Renal cortical epithelial cell (primary cell): ENCODE measurements around the gene GRK1. TPM values are rescaled to one million over a fixed set of nuclear protein-coding genes. Genes with fewer than 3 reads are reported as not detected.
A peak's percentile ranks its signal among the peaks of the same experiment; 100 is the strongest.

Source experiments
- DNase-seq: peaks from one replicate; pipeline ENCODE4 v3.0.0-alpha.2; 2011; ENCODE audit warnings: low read depth
- total RNA-seq: library from RNA; depleted of rRNA; stranded (reverse); fragments of >200 nt; gene quantifications from 2 replicates; pipeline ENCODE4 v1.2.3, GENCODE V29; 2014

The GRK1 gene
- total RNA-seq, 1 donor from 2014 or later: not detected

- no peak for DNase-seq
Measured at GRCh38 chr13:113775451-113776145, 108.6 kb downstream of the GRK1 start.

DNA sequence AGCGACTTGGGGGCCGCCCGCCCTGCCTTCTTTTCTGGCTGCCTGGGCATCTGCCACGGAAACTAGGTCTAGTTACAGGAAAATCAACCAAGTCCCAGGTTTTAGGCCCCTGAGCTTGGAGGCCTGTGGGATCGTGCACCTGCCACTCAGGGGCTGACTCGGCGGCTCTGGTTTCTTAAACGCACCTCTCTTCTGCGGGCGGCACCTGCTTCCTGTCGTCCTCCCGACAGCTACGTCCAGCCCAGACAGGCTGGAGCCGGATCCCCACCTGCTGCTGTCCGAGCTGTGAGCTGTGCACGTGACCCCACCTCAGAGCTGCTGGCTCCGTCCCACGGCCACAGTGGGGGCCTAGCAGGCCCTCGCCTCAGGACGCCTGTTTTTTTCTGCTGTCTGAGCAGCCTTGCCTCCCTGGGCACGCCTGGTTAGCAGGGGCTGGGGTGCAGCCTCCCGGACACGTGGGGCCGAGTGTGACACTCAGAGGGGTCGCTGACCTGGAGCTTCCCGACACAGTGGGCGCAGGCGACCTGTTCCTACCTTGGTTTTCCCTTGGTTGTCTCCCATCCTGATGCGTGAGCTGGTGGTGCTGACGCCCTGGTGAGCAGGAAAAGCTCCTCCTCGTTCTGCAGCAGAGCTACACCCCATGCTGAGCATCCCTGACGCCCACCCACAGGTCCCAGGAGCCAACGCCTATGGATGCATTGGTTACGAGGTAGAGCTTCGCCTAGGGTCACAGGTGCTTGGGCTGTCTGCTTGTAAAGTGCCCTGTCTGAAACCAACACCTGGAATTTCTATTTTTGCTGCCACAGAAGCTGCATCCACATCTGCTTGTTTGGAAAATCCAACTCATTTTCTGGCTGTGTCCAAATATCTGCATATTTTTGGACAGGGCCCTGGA lies 109.5 kb downstream of the GRK1 start:
- no peak for DNase-seq

DNA sequence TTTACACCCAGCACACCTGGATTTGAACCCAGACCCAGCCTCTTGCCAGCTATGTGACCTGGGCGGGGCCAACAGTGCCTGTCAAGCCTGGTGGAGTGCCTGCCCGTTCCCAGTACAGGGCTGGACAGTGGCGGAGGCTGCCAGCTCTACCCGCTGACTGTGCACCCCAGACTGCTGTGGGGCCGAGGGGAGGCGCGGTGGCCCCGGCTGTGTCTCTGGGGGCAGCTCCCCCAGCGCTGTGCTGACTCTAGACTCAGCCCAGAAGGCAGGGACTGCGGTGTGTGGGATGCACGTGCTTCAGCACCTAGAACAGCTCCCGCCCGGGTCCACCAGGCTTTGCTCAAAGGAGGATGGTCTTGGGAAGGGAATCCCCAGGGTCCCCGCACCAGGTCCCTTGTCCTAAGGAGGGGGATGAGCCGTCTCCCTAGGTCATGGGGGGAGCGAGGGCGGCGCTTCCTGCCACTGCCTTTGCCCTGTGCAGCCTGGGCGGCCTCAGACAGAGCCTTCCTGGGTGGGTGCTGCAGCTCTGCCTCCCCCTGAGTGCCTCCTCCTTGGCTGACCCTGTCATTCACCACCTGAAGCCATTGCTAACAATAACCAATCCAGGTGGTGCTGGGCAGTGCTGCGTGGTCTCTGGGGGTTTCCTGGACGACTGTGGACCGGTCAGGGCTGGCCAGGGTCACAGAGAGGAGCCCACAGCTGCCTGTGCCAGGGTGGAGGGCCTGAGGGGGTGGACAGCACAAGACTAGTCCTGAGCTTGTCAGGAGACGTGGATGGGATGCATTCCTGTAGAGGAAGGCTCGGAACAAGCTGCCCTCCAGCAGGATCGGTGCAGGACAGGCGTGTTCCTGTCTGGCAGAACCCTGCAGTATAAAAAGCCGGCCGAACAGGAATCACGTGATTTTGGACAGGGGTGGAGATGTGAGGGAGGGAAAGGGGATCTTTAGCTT lies 110.6 kb downstream of the GRK1 start:
- DNase-seq: no peak

GRCh38 chr13:113781571-113781970 lies 114.6 kb downstream of the GRK1 start:
- DNase-seq: no peak

DNA sequence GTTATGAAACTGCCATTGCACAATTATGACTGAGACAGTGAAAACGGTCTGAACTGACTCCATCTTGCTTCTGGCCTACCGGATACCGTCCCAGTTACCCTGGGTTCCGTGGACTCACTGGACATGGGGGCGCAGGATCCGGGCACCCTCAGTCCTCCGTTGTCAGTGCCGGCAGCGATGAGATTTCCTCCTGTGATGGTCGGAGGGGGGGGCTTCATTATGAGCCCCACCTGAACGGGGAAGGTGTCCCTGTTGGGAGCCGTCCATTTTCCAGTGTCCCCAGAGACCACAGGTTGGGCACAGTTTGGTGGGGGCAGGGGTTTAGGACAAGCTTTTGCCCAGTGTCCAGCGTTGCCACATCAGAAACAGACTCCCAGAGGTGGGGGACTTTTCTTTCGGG lies 115.5 kb downstream of the GRK1 start:
- DNase-seq: no peak

DNA sequence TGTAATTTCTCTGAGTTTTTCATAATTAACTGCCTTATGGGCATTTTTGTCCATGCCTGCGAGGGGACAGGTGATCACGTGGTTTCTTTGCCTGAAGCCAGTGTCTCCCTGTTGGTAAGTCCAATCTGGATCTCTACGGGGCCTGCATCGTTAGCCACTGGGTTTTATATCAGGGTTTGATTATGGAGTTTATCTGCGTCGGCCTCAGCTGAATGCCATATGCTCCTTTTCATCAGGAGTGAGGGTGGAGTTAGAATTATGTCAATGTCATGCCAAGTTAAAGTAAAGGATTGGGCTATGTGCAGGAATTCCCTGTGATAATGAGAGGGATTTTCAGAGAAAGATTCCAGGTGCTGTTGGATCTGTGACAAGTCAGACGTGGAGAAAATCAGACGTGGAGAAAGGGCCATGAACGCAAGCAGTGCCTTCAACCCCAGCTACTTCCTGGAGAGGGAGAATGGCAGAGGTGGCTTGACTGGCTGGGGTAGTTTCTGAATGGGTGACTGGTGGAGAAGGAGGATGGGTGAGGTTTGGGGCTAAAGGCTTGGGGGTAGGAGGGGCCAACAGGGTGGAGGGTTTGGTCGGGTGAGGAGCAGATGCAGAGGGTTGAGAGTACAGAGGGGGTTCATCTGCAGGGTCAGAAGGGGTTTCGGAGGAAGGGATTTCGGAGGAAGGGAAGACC lies 116.3 kb downstream of the GRK1 start:
- no peak for DNase-seq

DNA sequence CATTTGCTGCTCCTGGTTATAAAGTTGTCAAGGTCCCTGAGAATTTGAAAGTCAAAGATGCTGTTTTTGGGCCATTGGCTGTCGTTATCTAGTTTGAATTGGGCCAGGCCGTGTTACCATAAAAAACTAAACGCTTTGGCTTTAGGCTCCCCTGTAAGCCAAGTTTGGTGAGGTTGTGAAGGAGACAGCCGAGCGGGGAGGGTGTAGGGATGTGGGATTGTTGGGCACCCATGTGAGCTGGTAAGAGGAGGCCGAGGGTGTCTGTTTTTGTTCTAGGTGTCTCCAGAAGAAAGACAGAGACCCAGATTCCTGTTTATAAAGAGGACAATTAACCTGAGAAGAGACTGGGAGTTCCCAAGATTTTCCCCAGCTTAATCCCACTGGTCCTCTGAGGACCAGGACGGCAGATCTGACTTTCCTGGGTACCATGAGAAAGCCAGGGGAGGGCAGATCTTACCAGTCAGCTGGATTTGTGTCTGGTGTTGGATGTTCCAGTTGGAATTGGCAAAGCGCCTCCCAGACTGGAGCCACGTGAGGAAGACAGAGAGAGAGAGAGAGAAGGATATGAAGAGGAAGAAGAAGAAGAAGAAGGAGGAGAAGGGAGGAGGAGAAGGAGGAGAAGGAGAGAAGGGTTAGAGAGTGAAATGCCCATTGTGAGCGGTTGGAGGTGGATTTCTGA lies 117.1 kb downstream of the GRK1 start:
- no peak for DNase-seq

DNA sequence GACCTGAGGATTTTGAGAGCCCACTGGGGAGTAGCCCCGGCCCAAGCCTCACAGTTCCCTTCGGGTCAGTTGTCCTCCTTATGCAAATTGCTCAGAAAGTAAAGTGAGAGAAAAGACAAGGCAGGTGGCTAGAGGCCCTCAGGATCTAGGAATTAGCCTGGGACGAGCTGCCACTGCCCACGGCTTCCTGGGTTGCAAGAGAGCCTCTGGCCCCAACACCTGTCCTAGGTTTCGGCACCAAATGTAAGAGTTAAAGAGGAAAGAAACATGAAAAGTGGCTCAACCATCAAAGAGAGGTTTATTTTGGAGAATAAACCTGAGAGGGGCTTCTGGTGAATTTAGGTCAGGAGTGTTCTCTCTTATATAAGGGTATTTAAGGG lies 117.6 kb downstream of the GRK1 start:
- DNase-seq: no peak

- DNase-seq: peak; percentile 99
Measured at GRCh38 chr13:113785051-113786010, 118.3 kb downstream of the GRK1 start.

GRCh38 chr13:113786262-113786841 lies 119.3 kb downstream of the GRK1 start:
- DNase-seq: peak; percentile 19

Other genes starting within 250 kb of the GRK1 start
- 3.8 and 5.6 TPM in 2 replicates for gene ADPRHL1, start 213.7 kb upstream of the GRK1 start, total RNA-seq
- gene DCUN1D2, start 176.5 kb upstream of the GRK1 start, total RNA-seq: 6.6 and 25.8 TPM in 2 replicates
- 50.7 and 72.9 TPM in 2 replicates for gene TFDP1, start 82.5 kb upstream of the GRK1 start, total RNA-seq
- not detected in 2 replicates for gene ATP4B, start 9.0 kb upstream of the GRK1 start, total RNA-seq
- gene TMEM255B, start 92.0 kb downstream of the GRK1 start, total RNA-seq: 3.3 and 5.9 TPM in 2 replicates
- gene GAS6, start 196.9 kb downstream of the GRK1 start, total RNA-seq: 174 and 236 TPM in 2 replicates